ENCODE data around the gene AVPR2. TPM values are rescaled to one million over a fixed set of nuclear protein-coding genes. Genes with fewer than 3 reads are reported as not detected.

Gene AVPR2
- total and polyA plus RNA-seq, 4 donors: 0.05 TPM; not detected in 3

DNA sequence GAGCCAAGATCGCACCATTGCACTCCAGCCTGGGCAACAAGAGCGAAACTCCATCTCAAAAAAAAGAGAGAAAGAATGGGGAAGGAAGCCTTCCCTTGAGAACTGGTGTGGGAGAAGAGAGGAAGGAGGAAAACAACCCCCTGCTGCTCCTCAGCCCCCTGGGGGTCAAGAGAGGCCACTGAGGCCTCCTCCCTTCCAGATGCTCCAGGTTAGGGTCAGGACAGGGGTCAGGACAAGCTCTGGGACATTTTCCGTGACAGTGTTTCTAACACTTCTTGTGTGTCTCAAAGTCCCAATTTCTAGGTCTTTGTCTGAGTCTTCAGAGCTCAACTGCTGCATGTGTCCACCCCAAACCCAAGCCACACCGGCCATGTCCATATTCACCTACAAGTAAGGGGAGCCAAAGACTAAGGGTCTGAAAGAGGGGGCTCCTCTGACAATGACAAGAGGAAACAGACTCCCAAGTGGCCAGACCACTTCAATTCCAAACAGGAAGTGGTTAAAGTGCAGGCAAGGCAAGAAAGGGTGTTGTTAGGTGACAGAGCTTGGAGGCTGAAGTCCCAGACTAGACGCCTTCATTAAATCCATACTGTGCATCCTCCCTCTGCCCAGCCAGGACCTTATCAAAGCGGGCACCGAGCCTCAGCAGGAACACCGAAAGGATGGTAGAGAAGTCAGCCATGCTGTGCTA, 26.8 kb upstream of the AVPR2 start:
- TF ChIP-seq, protein P1, sequence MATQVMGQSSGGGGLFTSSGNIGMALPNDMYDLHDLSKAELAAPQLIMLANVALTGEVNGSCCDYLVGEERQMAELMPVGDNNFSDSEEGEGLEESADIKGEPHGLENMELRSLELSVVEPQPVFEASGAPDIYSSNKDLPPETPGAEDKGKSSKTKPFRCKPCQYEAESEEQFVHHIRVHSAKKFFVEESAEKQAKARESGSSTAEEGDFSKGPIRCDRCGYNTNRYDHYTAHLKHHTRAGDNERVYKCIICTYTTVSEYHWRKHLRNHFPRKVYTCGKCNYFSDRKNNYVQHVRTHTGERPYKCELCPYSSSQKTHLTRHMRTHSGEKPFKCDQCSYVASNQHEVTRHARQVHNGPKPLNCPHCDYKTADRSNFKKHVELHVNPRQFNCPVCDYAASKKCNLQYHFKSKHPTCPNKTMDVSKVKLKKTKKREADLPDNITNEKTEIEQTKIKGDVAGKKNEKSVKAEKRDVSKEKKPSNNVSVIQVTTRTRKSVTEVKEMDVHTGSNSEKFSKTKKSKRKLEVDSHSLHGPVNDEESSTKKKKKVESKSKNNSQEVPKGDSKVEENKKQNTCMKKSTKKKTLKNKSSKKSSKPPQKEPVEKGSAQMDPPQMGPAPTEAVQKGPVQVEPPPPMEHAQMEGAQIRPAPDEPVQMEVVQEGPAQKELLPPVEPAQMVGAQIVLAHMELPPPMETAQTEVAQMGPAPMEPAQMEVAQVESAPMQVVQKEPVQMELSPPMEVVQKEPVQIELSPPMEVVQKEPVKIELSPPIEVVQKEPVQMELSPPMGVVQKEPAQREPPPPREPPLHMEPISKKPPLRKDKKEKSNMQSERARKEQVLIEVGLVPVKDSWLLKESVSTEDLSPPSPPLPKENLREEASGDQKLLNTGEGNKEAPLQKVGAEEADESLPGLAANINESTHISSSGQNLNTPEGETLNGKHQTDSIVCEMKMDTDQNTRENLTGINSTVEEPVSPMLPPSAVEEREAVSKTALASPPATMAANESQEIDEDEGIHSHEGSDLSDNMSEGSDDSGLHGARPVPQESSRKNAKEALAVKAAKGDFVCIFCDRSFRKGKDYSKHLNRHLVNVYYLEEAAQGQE (IDR thresholded peaks at IDR 0.05): no peak
- TF ChIP-seq HNF4A (conservative IDR thresholded peaks at IDR 0.05): no peak
- TF ChIP-seq GABPA (IDR thresholded peaks at IDR 0.05 in 1 of 2, conservative IDR thresholded peaks at IDR 0.05 in 1 of 2): no peak
- TF ChIP-seq SP1 (IDR thresholded peaks at IDR 0.05): no peak
- TF ChIP-seq FOXA1 (IDR thresholded peaks at IDR 0.05): no peak
- TF ChIP-seq, protein P2, sequence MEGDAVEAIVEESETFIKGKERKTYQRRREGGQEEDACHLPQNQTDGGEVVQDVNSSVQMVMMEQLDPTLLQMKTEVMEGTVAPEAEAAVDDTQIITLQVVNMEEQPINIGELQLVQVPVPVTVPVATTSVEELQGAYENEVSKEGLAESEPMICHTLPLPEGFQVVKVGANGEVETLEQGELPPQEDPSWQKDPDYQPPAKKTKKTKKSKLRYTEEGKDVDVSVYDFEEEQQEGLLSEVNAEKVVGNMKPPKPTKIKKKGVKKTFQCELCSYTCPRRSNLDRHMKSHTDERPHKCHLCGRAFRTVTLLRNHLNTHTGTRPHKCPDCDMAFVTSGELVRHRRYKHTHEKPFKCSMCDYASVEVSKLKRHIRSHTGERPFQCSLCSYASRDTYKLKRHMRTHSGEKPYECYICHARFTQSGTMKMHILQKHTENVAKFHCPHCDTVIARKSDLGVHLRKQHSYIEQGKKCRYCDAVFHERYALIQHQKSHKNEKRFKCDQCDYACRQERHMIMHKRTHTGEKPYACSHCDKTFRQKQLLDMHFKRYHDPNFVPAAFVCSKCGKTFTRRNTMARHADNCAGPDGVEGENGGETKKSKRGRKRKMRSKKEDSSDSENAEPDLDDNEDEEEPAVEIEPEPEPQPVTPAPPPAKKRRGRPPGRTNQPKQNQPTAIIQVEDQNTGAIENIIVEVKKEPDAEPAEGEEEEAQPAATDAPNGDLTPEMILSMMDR (IDR thresholded peaks at IDR 0.05; ENCODE audit: low read depth, low read length, missing input control): no peak
- TF ChIP-seq, protein P3, sequence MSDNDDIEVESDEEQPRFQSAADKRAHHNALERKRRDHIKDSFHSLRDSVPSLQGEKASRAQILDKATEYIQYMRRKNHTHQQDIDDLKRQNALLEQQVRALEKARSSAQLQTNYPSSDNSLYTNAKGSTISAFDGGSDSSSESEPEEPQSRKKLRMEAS (IDR thresholded peaks at IDR 0.05): no peak
- TF ChIP-seq EGR1 (IDR thresholded peaks at IDR 0.05; ENCODE audit: low read depth in 2 of 2): no peak
- no peak for TF ChIP-seq FOXA2 (IDR thresholded peaks at IDR 0.05)
- no peak for TF ChIP-seq HNF4G (IDR thresholded peaks at IDR 0.05)
- no peak for TF ChIP-seq YY1 (IDR thresholded peaks at IDR 0.05)
- TF ChIP-seq, protein P4, sequence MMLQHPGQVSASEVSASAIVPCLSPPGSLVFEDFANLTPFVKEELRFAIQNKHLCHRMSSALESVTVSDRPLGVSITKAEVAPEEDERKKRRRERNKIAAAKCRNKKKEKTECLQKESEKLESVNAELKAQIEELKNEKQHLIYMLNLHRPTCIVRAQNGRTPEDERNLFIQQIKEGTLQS (IDR thresholded peaks at IDR 0.05): no peak
- TF ChIP-seq JUND (IDR thresholded peaks at IDR 0.05): no peak
- H3K9me3 ChIP-seq (ENCODE audit: control insufficient read depth in 4 of 4, low read length in 3 of 4): no peaks in the 10 kb centered on the region
- H3K27me3 ChIP-seq (ENCODE audit: control insufficient read depth in 4 of 4, insufficient read depth in 4 of 4, low read length in 3 of 4): peaks cover 0 to 7% (median 0%) of the 10 kb centered on the region in 4 donors
- no peak overlapping the region for H3K27ac ChIP-seq (ENCODE audit: low read depth in 1 of 2, low read length in 2 of 2)
- H3K4me1 ChIP-seq (ENCODE audit: control insufficient read depth in 4 of 4, insufficient read depth in 4 of 4, low read length in 3 of 4): no peaks in the 10 kb centered on the region
- no peak overlapping the region for H3K4me3 ChIP-seq (ENCODE audit: low read depth in 1 of 3, low read length in 3 of 3)
- H3K36me3 ChIP-seq (ENCODE audit: control insufficient read depth in 4 of 4, insufficient read depth in 3 of 4, low read depth in 1 of 4, low read length in 3 of 4): no peaks in the 10 kb centered on the region
- WGBS: 70% methylated on average over 8 of the region's 8 CpGs
- no peak overlapping the region for H3K9ac ChIP-seq (ENCODE audit: low read depth in 1 of 2, low read length in 2 of 2)
- DNase-seq (ENCODE audit: low spot score): no peak

DNA sequence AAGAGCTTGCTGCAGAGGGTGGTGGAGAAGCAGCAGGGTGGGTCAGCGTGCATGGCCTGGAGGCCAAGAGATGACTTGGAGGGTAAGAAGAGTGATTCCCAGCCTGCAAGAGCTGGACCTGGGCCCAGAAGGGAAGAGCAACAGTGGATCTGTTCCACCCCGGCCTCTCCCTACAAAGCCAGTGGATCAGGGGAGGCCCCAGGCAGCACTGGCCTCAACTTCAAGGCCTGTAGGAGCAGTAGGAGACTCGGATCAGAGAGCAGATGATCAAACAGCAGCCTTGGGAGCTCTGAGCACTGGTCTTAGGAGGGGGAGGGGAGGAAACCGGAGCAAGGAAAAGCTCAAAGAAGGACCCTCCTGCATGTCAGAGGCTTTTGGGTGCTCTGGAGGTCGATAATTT, 26.1 kb upstream of the AVPR2 start:
- TF ChIP-seq HNF4A (conservative IDR thresholded peaks at IDR 0.05) (no peak), RXRA (IDR thresholded peaks at IDR 0.05) (no peak), FOXA2 (IDR thresholded peaks at IDR 0.05) (no peak)
- TF ChIP-seq, protein P3 (IDR thresholded peaks at IDR 0.05): no peak
- TF ChIP-seq, protein P5, sequence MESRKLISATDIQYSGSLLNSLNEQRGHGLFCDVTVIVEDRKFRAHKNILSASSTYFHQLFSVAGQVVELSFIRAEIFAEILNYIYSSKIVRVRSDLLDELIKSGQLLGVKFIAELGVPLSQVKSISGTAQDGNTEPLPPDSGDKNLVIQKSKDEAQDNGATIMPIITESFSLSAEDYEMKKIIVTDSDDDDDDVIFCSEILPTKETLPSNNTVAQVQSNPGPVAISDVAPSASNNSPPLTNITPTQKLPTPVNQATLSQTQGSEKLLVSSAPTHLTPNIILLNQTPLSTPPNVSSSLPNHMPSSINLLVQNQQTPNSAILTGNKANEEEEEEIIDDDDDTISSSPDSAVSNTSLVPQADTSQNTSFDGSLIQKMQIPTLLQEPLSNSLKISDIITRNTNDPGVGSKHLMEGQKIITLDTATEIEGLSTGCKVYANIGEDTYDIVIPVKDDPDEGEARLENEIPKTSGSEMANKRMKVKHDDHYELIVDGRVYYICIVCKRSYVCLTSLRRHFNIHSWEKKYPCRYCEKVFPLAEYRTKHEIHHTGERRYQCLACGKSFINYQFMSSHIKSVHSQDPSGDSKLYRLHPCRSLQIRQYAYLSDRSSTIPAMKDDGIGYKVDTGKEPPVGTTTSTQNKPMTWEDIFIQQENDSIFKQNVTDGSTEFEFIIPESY (IDR thresholded peaks at IDR 0.05): no peak
- peaks cover 0 to 7% (median 0%) of the 10 kb centered on the region in 4 donors for H3K27me3 ChIP-seq (ENCODE audit: control insufficient read depth in 4 of 4, insufficient read depth in 4 of 4, low read length in 3 of 4)
- no peaks in the 10 kb centered on the region for H3K36me3 ChIP-seq (ENCODE audit: control insufficient read depth in 4 of 4, insufficient read depth in 3 of 4, low read depth in 1 of 4, low read length in 3 of 4)
- 30% methylated on average over 5 of the region's 5 CpGs for WGBS
- no peak overlapping the region for H3K4me3 ChIP-seq (ENCODE audit: low read depth in 1 of 3, low read length in 3 of 3)
- no peaks in the 10 kb centered on the region for H3K9me3 ChIP-seq (ENCODE audit: control insufficient read depth in 4 of 4, low read length in 3 of 4)
- no peak overlapping the region for H3K9ac ChIP-seq (ENCODE audit: low read depth in 1 of 2, low read length in 2 of 2)
- no peaks in the 10 kb centered on the region for H3K4me1 ChIP-seq (ENCODE audit: control insufficient read depth in 4 of 4, insufficient read depth in 4 of 4, low read length in 3 of 4)
- H3K27ac ChIP-seq (ENCODE audit: low read depth in 1 of 2, low read length in 2 of 2): no peak overlapping the region
- no peak for DNase-seq (ENCODE audit: low spot score)
